ENCODE results near the gene CYSLTR2.
"Not testable (repeated sequence)": the region's sequence is repeated elsewhere in the genome, so short reads cannot be mapped to it uniquely, and the experiment has no call there.

CYSLTR2 gene

DNA sequence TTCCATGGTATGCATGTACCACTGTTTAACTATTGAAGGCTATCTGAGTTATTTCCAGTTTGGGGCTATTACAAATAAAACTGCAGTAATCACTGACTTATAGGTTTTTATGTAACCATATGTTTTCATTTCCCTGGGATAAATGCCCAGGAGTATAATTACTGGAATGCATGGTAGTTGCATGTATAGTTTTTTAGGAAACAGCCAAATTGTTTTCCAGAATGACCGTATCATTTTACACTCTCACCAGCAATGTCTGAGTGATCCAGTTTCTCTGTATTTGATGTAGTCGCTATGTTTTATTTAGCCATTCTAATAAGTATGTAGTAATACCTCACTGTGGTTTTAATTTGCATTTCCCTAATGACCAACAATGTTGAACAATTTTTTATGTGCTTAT lies 42.0 kb downstream of the CYSLTR2 start:
- DNase-seq (ENCODE audit: low spot score) = no peak

DNA sequence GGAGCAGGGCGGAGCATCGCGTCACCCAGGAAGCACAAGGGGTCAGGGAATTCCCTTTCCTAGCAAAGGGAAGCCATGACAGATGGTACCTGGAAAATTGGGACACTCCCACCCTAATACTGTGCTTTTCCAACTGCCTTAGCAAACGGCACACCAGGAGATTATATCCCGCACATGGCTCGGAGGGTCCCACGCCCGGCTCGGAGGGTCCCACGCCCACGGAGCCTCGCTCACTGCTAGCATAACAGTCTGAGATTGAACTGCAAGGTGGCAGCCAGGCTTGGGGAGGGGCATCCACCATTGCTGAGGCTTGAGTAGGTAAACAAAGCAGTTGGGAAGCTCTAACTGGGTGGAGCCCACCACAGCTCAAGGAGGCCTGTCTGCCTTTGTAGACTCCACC lies 42.9 kb downstream of the CYSLTR2 start:
- not testable (repeated sequence) for DNase-seq (ENCODE audit: low spot score)

GRCh38 chr13:48707405-48707804 lies 53.7 kb downstream of the CYSLTR2 start:
- DNase-seq (ENCODE audit: low spot score) = no peak

DNA sequence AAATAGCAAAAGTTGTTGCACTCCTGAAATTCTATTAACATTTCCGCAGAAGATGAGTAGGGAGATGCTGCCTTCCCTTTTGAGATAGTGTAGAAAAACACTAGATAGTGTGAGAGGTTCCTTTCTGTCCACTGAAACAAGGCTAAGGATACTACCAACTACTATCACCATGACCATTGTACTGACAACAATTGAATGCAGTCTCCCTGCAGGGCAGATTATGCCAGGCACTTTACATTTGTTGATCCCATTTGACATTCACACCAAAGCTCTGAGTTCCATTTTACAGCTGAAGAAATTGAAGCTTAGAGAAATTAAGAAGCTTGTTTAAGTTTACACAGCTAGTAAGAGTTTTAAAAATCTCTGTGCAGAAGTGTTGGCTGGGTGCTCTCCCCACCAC lies 55.0 kb downstream of the CYSLTR2 start:
- no peak for DNase-seq (ENCODE audit: low spot score)

- no peak for DNase-seq (ENCODE audit: low spot score)
Measured at GRCh38 chr13:48709213-48709612, 55.5 kb downstream of the CYSLTR2 start.

- DNase-seq (ENCODE audit: low spot score) = no peak
Measured at GRCh38 chr13:48710160-48710559, 56.4 kb downstream of the CYSLTR2 start.

- no peak for DNase-seq (ENCODE audit: low spot score)
Measured at GRCh38 chr13:48712141-48712540, 58.4 kb downstream of the CYSLTR2 start.

DNA sequence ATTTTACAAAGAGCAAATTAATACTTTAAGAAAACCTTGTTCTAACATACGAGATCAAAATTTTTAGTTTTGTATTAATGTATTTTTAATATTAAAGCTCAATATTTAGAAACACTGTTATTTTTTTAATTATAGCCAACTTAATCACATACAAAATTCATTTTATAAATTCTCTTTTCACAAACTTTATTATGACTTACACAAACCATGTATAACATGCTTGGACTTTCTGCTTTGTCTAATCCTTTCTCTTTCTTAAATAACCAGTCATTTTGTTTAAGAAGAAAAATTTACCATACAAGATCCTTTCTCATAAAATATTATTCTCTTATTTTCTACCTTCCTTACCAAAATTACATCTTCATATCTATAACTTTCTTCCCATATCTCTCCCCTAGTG lies 62.2 kb downstream of the CYSLTR2 start:
- no peak for DNase-seq (ENCODE audit: low spot score)

GRCh38 chr13:48720621-48721020 lies 66.9 kb downstream of the CYSLTR2 start:
- no peak for DNase-seq (ENCODE audit: low spot score)

- no peak for DNase-seq (ENCODE audit: low spot score)
Measured at GRCh38 chr13:48723168-48723567, 69.4 kb downstream of the CYSLTR2 start.

GRCh38 chr13:48725271-48725670 lies 71.5 kb downstream of the CYSLTR2 start:
- DNase-seq (ENCODE audit: low spot score) = no peak

- DNase-seq (ENCODE audit: low spot score) = no peak
Measured at GRCh38 chr13:48726711-48727110, 73.0 kb downstream of the CYSLTR2 start.

DNA sequence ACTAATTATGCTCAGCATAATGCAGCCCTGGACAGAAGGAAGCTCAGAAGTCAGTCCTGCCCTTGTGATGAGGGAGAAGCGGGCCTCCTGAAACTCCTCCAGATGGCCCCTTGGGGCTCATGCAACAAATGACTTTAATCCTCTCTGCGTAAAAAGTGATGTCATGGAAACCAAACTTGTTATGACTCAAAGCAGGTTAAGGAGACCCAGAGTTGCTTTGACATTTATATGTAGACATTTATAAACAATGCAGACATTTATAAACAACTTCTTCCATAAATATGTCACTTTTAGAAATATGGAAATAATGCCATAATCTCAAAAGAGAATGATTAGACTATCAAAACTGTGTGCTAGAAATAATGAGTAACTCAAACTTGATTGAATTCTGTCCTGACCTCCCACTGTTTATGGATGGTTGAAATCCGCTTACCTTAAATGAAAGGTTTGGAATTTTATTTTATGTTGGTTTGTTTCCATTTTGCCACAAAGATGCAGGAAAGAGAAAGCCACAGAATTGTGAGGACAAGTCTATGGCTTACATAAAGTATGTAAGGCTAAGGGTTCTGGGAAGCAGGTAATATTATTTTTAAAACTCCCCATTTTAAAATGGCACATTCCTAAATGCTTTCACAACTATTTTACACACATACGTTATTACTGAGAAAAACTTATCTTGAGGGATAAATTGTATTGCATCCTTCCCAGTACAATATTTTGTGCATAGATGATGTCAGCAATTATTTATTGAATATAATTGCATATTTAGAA lies 73.7 kb downstream of the CYSLTR2 start:
- no peak for DNase-seq (ENCODE audit: low spot score)

GRCh38 chr13:48728226-48728625 lies 74.5 kb downstream of the CYSLTR2 start:
- DNase-seq (ENCODE audit: low spot score) = no peak

DNA sequence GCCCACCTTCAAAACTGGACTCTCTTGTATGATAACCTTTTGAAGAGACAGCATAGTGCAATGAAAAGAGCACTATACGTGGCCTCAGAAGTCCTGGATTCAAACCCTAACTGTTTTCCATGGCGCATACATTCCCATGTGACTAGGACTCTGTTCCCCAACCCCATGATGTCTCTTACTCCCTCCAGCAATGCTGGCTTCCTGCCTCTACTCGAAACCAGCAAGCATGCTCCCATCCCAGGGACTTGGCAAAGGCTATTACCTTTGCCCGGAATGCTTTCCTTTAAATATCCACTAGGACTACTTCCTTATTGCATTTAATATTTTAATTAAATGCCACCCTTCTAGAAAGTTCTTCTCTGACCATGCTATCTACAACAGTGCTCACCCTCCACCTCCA lies 75.1 kb downstream of the CYSLTR2 start:
- DNase-seq (ENCODE audit: low spot score) = no peak

DNA sequence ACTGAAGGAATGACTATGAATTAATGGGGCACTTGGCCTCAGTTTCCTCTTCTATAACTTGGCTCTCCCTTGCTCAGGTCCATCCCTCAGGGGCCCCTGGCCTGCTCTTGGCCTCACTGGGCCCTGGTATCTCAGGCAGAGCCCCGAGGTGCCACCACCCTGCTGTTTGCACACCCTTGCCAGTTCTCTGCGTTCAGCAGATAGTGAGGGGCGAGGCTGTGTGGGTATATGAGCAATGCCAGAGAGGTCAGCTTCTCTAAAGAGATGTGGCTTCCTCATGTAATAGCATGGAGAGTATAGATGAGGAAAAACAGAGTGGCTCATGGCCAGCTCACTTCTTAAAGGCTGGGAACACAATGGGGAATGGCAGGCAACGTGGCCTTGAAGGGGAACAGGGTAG lies 76.1 kb downstream of the CYSLTR2 start:
- no peak for DNase-seq (ENCODE audit: low spot score)

- no peak for DNase-seq (ENCODE audit: low spot score)
Measured at GRCh38 chr13:48731001-48731658, 77.4 kb downstream of the CYSLTR2 start.

GRCh38 chr13:48731957-48732569 lies 78.3 kb downstream of the CYSLTR2 start:
- DNase-seq (ENCODE audit: low spot score) = no peak

GRCh38 chr13:48733739-48734335 lies 80.1 kb downstream of the CYSLTR2 start:
- DNase-seq (ENCODE audit: low spot score) = no peak

GRCh38 chr13:48735571-48735970 lies 81.8 kb downstream of the CYSLTR2 start:
- no peak for DNase-seq (ENCODE audit: low spot score)

GRCh38 chr13:48737689-48738088 lies 84.0 kb downstream of the CYSLTR2 start:
- DNase-seq (ENCODE audit: low spot score) = no peak

DNA sequence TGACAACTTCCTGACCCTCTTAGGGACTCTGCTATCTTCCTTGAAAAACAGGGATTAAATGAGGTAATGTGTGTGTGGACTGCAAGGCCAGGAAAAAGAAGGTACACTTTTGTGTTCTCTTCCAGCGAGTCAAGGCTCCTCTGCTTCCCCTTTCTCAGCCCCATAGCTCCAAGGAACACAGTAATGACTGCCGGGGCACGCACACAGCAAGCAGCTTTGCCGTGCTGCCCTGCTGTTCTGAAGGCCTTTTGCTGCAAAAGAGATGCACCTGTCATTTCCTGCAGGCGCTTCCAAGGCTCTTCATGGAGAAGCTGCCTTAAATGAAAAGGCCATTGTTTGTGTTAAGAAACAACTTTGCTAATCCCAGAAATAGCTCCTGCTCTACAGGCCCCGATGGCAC lies 84.6 kb downstream of the CYSLTR2 start:
- no peak for DNase-seq (ENCODE audit: low spot score)

DNA sequence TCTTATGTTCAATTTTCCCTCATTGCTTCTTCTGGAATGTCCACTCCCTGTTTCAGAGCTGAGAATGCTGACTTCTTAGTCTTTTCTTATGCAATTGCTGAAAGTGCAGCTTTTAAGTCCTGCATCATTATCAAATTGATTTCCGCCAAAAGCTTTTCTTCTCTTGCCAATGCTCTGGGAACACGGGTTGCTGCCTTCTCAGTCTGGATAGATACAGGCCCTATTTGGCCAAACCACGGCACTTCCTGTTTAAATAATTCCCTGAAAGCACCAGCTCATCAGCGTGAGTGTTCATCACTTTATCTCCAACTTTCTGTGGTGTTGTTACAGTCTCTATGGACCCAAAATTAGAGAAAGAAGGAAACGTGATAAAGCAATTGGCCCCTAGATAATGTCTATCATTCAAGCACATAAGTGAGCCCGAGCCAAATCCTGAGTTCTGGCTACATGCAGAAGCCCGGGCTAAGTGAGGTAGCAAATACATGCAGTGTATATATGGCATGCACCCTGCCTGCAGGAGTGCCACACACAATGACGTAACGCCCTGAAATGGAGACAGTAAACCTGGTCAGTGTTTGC lies 85.7 kb downstream of the CYSLTR2 start:
- DNase-seq (ENCODE audit: low spot score) = no peak
